Measurements from ENCODE around the gene PDE8A.
"Not testable (repeated sequence)": the region's sequence is repeated elsewhere in the genome, so short reads cannot be mapped to it uniquely, and the experiment has no call there.

The PDE8A gene

DNA sequence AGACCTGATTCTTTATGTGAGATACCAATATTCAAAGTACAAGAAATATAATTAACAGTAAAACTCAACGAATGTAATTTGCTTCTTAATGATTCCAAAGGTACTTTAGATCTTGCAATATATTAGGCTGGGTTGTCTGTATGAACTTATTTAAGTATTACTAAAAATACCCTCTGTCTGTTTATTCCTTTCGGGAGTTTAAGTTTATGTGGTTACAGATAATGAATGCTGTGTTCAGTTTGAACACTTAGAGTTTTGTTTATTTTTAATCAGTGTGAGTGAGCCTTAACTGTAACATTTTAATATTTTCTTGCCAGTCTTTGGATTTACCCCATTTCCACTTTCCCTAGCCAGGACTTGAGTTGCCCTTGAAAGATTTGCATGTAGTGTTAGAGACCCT lies 3.5 kb downstream of the PDE8A start:
- POLR2A ChIA-PET = no interaction called here
- CTCF ChIA-PET = no interaction called here
- no peak for DNase-seq (ENCODE audit: extremely low spot score)
- TF ChIP-seq, protein P1, sequence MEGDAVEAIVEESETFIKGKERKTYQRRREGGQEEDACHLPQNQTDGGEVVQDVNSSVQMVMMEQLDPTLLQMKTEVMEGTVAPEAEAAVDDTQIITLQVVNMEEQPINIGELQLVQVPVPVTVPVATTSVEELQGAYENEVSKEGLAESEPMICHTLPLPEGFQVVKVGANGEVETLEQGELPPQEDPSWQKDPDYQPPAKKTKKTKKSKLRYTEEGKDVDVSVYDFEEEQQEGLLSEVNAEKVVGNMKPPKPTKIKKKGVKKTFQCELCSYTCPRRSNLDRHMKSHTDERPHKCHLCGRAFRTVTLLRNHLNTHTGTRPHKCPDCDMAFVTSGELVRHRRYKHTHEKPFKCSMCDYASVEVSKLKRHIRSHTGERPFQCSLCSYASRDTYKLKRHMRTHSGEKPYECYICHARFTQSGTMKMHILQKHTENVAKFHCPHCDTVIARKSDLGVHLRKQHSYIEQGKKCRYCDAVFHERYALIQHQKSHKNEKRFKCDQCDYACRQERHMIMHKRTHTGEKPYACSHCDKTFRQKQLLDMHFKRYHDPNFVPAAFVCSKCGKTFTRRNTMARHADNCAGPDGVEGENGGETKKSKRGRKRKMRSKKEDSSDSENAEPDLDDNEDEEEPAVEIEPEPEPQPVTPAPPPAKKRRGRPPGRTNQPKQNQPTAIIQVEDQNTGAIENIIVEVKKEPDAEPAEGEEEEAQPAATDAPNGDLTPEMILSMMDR (IDR thresholded peaks at IDR 0.05; ENCODE audit: control extremely low read depth, extremely low read depth, low read depth, missing control alignments) = no peak

- POLR2A ChIA-PET = not testable (repeated sequence)
- CTCF ChIA-PET = interaction anchor here (0.8 to 2.8 kb wide), 6 partner anchors 10 to 59 kb away, joined by 4 to 15 read pairs (median 6); no protein-coding TSS in a partner anchor
These were observed 5.7 kb downstream of the PDE8A start for GRCh38 chr15:84987351-84987750.

DNA sequence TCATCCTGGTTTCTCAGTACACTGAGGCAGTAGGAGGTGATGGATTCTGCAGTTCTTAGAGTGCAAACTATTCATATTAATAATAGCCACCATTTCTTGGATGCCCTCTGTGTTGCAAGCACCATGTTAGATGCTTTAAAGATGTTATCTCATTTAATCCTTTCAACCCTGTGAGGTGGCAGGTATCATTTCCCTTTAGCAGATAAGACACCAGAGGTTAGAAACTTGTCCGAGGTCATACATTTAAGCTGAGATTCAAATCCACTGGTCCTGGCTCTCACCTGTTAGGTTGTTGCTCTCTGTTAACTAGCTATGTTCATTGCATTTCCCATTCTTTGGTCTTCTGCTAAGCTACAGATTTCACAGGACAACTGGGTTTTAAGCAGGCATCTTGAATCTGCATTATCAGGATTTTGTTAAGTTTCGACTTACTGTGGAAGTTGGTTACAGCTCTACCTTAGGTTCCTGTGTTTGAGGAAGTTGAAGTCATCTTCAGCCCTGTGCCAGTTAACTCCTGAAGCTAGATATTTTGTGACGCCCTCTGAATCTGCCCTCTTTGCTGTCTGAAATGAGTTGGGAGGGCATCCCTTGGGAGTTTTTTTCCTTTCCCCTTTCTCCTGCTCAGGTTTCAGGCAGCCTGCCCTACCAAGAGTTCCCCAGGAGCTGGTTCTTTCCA lies 6.4 kb downstream of the PDE8A start:
- TF ChIP-seq, protein P1 (IDR thresholded peaks at IDR 0.05; ENCODE audit: control extremely low read depth, extremely low read depth, low read depth, missing control alignments) = no peak
- CTCF ChIA-PET = interaction anchor here (0.7 to 2.8 kb wide), 13 partner anchors 8 to 415 kb away, joined by 3 to 15 read pairs (median 6); no protein-coding TSS in a partner anchor
- DNase-seq (ENCODE audit: extremely low spot score) = no peak
- POLR2A ChIA-PET = no interaction called here

More at GRCh38 chr15:84987351-84987750, 5.7 kb downstream of the PDE8A start:
- not testable (repeated sequence) for DNase-seq (ENCODE audit: extremely low spot score)

- POLR2A ChIA-PET = interaction anchor here (1.0 kb wide), 1 partner anchor 13 kb away, joined by 3 read pairs; no protein-coding TSS in a partner anchor
- TF ChIP-seq, protein P1 (IDR thresholded peaks at IDR 0.05; ENCODE audit: control extremely low read depth, extremely low read depth, low read depth, missing control alignments) = no peak
- no peak for DNase-seq (ENCODE audit: extremely low spot score)
- CTCF ChIA-PET = interaction anchor here (1.0 to 2.8 kb wide), 12 partner anchors 9 to 416 kb away, joined by 3 to 15 read pairs (median 6); no protein-coding TSS in a partner anchor
These were observed 7.4 kb downstream of the PDE8A start for GRCh38 chr15:84988909-84989644.

GRCh38 chr15:84990507-84990906 lies 8.9 kb downstream of the PDE8A start:
- ChIA-PET POLR2A (no interaction called here), CTCF (interaction anchor here (1.2 to 3.0 kb wide), 3 partner anchors 11 to 54 kb away, joined by 3 to 10 read pairs (median 3); no protein-coding TSS in a partner anchor)
- DNase-seq (ENCODE audit: extremely low spot score) = no peak
- TF ChIP-seq, protein P1 (IDR thresholded peaks at IDR 0.05; ENCODE audit: control extremely low read depth, extremely low read depth, low read depth, missing control alignments) = no peak

GRCh38 chr15:84991014-84991712 lies 9.5 kb downstream of the PDE8A start:
- POLR2A ChIA-PET = no interaction called here
- CTCF ChIA-PET = interaction anchor here (1.2 to 3.0 kb wide), 6 partner anchors 10 to 53 kb away, joined by 3 to 10 read pairs (median 4); partner anchors contain the start of gene PDE8A
- TF ChIP-seq, protein P1 (IDR thresholded peaks at IDR 0.05; ENCODE audit: control extremely low read depth, extremely low read depth, low read depth, missing control alignments) = no peak
- no peak for DNase-seq (ENCODE audit: extremely low spot score)
